ENCODE measurements around the gene KLF12.

GRCh38 chr13:74107598-74107997 is 26.6 kb downstream of the KLF12 start:
- no peak for TF ChIP-seq POLR2A (IDR thresholded peaks at IDR 0.05; ENCODE audit: low read length)
- no peak for TF ChIP-seq GATA1 (IDR thresholded peaks at IDR 0.05; ENCODE audit: low read depth, low read length)
